ENCODE results near the gene SMAP1.
A peak's percentile ranks its signal among the peaks of the same experiment; 100 is the strongest.

SMAP1 gene

GRCh38 chr6:70857387-70858077, 189.8 kb downstream of the SMAP1 start:
- DNase-seq (ENCODE audit: low read depth) = peak; percentile 52
- TF ChIP-seq CTCF (IDR thresholded peaks at IDR 0.05; ENCODE audit: low read depth, low read length, missing control alignments) = no peak
- H3K4me3 ChIP-seq (ENCODE audit: low read depth, low read length) = no peak overlapping the region

DNA sequence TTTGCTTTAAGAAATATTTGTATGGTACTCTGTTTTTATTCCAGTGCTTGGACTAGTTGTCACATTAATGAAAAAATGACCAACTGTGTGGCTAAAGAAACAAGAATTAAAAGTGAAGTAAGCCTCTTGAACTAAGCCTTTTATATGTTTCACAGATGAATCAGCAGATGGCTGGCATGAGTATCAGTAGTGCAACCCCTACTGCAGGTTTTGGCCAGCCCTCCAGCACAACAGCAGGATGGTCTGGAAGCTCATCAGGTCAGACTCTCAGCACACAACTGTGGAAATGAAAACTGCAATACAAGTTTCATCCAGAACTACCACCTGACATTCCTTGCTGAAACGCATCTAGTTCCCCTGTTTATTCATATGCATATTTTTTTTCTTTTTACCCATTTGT, 192.4 kb downstream of the SMAP1 start:
- H3K4me3 ChIP-seq (ENCODE audit: low read depth, low read length) = no peak overlapping the region

GRCh38 chr6:70860920-70861319, 193.2 kb downstream of the SMAP1 start:
- no peak for TF ChIP-seq CTCF (IDR thresholded peaks at IDR 0.05; ENCODE audit: low read depth, low read length, missing control alignments)
- no peak for DNase-seq (ENCODE audit: low read depth)
- no peak overlapping the region for H3K4me3 ChIP-seq (ENCODE audit: low read depth, low read length)

More for the DNA sequence above, 192.4 kb downstream of the SMAP1 start:
- no peak for TF ChIP-seq CTCF (IDR thresholded peaks at IDR 0.05; ENCODE audit: low read depth, low read length, missing control alignments)
- DNase-seq (ENCODE audit: low read depth) = no peak

GRCh38 chr6:70863343-70863742, 195.7 kb downstream of the SMAP1 start:
- no peak for TF ChIP-seq CTCF (IDR thresholded peaks at IDR 0.05; ENCODE audit: low read depth, low read length, missing control alignments)
- DNase-seq (ENCODE audit: low read depth) = no peak
- no peak overlapping the region for H3K4me3 ChIP-seq (ENCODE audit: low read depth, low read length)

- DNase-seq (ENCODE audit: low read depth) = no peak
- TF ChIP-seq CTCF (IDR thresholded peaks at IDR 0.05; ENCODE audit: low read depth, low read length, missing control alignments) = no peak
- H3K4me3 ChIP-seq (ENCODE audit: low read depth, low read length) = no peak overlapping the region
Measured at GRCh38 chr6:70864401-70864800, 196.7 kb downstream of the SMAP1 start.

GRCh38 chr6:70872469-70872868, 204.8 kb downstream of the SMAP1 start:
- no peak overlapping the region for H3K4me3 ChIP-seq (ENCODE audit: low read depth, low read length)
- TF ChIP-seq CTCF (IDR thresholded peaks at IDR 0.05; ENCODE audit: low read depth, low read length, missing control alignments) = no peak
- DNase-seq (ENCODE audit: low read depth) = no peak

Measured in GM12864 (cell line).